ENCODE measurements around the gene APOC4.

The APOC4 gene

DNA sequence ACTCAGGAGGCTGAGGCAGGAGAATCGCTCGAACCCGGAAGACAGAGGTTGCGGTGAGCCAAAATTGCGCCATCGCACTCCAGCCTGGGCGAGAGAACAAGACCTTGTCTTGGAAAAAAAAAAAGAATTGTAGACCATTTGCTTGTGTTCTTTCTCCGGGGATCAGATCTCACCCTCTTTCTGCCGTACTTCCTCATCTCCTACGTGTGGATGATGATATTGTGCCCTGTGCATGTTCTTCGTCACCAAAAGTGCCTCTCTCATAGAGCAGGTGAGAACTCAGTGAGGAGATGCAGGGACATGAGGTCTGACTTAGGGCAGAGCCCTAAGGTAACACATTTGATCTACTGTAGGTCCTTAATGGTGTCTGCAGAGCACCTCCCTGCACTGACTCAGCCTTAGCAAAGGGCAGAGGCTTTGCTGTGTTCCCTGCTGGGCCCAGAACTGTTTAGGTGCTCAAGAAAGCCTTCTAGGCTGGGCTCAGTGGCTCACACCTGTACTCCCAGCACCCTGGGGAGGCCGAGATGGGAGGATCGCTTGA is 5.1 kb downstream of the APOC4 start:
- 88 to 90% methylated on average over 13 of the region's 13 CpGs for WGBS, 2 experiments
- no peaks in the 10 kb centered on the region for H3K4me1 ChIP-seq (ENCODE audit: control insufficient read depth, insufficient read depth, low read length)
- no peak overlapping the region for H3K27ac ChIP-seq (ENCODE audit: insufficient read depth, low read depth, low read length, poor library complexity, severe bottlenecking)
- H3K9me3 ChIP-seq (ENCODE audit: control insufficient read depth, low read length): no peaks in the 10 kb centered on the region
- no peaks in the 10 kb centered on the region for H3K36me3 ChIP-seq (ENCODE audit: control insufficient read depth, insufficient read depth, low read length)
- H3K4me3 ChIP-seq (ENCODE audit: insufficient read depth, low read depth, low read length): no peak overlapping the region
- no peaks in the 10 kb centered on the region for H3K27me3 ChIP-seq (ENCODE audit: control insufficient read depth, insufficient read depth, low read length, poor library complexity, severe bottlenecking)

DNA sequence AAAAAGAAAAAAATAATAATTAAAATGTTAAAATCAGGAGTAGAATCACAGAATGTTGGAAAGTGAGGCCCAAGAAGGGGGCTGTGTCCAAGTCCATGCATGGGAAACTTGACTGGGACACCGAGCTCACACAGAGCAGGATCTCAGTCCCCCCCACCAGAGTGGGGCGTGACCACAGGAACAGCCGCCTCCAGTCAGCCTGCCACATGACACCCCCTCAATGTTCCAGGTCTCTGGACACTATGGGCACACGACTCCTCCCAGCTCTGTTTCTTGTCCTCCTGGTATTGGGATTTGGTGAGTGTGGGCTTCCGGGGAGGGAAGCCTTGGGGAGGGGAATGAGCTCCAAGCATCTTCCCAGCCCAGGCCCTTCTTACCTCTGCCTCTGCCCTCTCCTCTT is 6.2 kb downstream of the APOC4 start:
- Histone ChIP-seq H3K27me3 (ENCODE audit: control insufficient read depth, insufficient read depth, low read length, poor library complexity, severe bottlenecking) (no peaks in the 10 kb centered on the region), H3K27ac (ENCODE audit: insufficient read depth, low read depth, low read length, poor library complexity, severe bottlenecking) (no peak overlapping the region), H3K4me1 (ENCODE audit: control insufficient read depth, insufficient read depth, low read length) (no peaks in the 10 kb centered on the region), H3K9me3 (ENCODE audit: control insufficient read depth, low read length) (no peaks in the 10 kb centered on the region), H3K36me3 (ENCODE audit: control insufficient read depth, insufficient read depth, low read length) (no peaks in the 10 kb centered on the region), H3K4me3 (ENCODE audit: insufficient read depth, low read depth, low read length) (no peak overlapping the region)
- 91 to 95% methylated on average over 5 of the region's 5 CpGs for WGBS, 2 experiments

DNA sequence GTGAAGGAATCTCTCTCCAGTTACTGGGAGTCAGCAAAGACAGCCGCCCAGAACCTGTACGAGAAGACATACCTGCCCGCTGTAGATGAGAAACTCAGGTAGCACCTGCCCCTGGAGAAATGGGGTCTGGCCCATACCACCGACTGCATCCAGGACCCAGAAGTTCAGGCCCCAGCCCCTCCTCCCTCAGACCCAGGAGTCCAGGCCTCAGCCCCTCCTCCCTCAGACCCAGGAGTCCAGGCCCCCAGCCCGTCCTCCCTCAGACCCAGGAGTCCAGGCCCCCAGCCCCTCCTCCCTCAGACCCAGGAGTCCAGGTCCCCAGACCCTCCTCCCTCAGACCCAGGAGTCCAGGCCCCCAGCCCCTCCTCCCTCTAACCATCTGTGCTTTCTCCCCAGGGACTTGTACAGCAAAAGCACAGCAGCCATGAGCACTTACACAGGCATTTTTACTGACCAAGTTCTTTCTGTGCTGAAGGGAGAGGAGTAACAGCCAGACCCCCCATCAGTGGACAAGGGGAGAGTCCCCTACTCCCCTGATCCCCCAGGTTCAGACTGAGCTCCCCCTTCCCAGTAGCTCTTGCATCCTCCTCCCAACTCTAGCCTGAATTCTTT is 6.8 kb downstream of the APOC4 start:
- Histone ChIP-seq H3K9me3 (ENCODE audit: control insufficient read depth, low read length) (no peaks in the 10 kb centered on the region), H3K4me3 (ENCODE audit: insufficient read depth, low read depth, low read length) (no peak overlapping the region), H3K4me1 (ENCODE audit: control insufficient read depth, insufficient read depth, low read length) (no peaks in the 10 kb centered on the region), H3K36me3 (ENCODE audit: control insufficient read depth, insufficient read depth, low read length) (no peaks in the 10 kb centered on the region), H3K27ac (ENCODE audit: insufficient read depth, low read depth, low read length, poor library complexity, severe bottlenecking) (no peak overlapping the region), H3K27me3 (ENCODE audit: control insufficient read depth, insufficient read depth, low read length, poor library complexity, severe bottlenecking) (no peaks in the 10 kb centered on the region)
- WGBS, 2 experiments: 93% methylated on average over 4 of the region's 5 CpGs

DNA sequence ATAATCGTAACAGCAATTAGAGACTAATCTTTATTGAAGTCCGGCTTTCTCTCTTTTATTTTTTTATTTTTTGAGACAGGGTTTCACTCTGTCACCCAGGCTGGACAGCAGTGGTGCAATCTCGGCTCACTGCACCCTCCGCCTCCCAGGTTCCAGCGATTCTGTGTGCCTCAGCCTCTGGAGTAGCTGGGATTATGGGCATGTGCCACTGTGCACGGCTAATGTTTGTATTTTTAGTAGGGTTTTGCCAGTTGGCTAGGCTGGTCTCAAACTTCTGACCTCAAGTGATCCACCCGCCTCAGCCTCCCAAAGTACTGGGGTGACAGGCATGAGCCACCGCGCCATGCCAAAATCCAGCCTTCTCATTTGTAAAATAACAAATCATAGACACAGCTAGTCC is 7.5 kb downstream of the APOC4 start:
- WGBS, 2 experiments: 77 to 82% methylated on average over 9 of the region's 9 CpGs
- Histone ChIP-seq H3K4me3 (ENCODE audit: insufficient read depth, low read depth, low read length) (no peak overlapping the region), H3K4me1 (ENCODE audit: control insufficient read depth, insufficient read depth, low read length) (no peaks in the 10 kb centered on the region), H3K27ac (ENCODE audit: insufficient read depth, low read depth, low read length, poor library complexity, severe bottlenecking) (no peak overlapping the region), H3K36me3 (ENCODE audit: control insufficient read depth, insufficient read depth, low read length) (no peaks in the 10 kb centered on the region), H3K27me3 (ENCODE audit: control insufficient read depth, insufficient read depth, low read length, poor library complexity, severe bottlenecking) (no peaks in the 10 kb centered on the region), H3K9me3 (ENCODE audit: control insufficient read depth, low read length) (no peaks in the 10 kb centered on the region)

DNA sequence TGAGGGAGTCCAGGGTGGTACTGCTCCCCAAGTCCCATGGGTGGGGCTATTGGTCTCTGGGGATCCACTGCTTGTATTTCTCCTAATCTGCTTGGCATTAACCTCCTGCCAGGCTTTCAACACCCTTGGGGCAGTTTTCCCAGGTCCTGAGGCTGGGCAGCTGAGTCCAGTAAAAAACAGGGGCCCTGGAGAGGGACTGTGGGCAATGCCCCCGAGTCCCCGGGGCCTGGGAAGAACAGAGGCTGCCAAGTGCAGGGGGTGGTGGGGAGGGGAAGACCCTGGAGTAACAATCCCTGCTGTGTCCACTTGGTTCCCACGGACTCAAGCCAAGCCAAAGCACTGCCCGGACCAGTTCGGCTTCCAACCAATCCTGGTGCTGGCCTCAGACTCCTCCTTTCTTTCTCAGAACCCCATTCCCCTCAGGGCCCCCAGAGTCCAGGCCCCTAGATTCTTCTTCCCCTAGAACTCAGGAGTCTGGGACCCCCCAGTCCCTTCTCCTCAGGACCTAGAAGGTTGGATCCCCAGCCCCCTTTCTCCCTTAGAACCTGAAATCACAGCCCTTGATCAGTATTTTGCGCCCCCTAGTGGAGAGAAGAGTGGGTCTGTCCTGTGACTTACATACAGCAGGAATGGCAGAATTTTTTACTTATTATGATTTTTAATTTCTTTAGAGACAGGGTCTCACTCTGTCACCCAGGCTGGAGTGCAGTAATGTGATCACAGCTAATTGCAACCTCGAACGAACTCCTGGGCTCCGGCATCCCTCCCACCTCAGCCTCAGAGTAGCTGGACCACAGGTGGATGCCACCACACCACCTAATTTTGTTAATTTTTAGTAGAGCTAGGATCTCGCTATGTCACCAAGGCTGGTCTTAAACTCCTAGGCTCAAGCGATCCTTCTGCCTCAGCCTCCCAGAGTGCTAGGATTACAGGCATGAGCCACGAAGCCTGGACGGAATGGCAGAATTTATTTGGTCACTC is 9.4 kb downstream of the APOC4 start:
- Histone ChIP-seq H3K9me3 (ENCODE audit: control insufficient read depth, low read length) (no peaks in the 10 kb centered on the region), H3K36me3 (ENCODE audit: control insufficient read depth, insufficient read depth, low read length) (no peaks in the 10 kb centered on the region), H3K4me3 (ENCODE audit: insufficient read depth, low read depth, low read length) (no peak overlapping the region), H3K27me3 (ENCODE audit: control insufficient read depth, insufficient read depth, low read length, poor library complexity, severe bottlenecking) (no peaks in the 10 kb centered on the region), H3K4me1 (ENCODE audit: control insufficient read depth, insufficient read depth, low read length) (peaks cover 8% of the 10 kb centered on the region), H3K27ac (ENCODE audit: insufficient read depth, low read depth, low read length, poor library complexity, severe bottlenecking) (no peak overlapping the region)
- WGBS, 2 experiments: 62 to 71% methylated on average over 12 to 13 of the region's 13 CpGs

DNA sequence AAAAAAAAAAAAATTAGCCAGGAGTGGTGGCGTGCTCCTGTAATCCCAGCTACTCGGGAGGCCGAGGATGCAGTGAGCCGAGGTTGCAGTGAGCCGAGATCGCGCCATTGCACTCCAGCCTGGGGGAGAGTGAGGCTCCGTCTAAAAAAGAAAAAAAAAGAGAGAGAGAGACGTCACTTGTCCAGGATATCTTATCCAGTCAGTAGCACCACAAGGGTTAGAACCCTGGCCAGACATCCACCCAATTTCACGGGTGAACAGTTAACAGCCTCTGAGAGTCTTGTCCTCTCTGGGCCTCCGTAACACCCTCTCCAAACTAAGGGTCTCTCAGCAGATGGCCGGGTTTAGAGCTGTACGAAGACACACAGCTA is 12.2 kb downstream of the APOC4 start:
- peaks cover 8% of the 10 kb centered on the region for H3K4me1 ChIP-seq (ENCODE audit: control insufficient read depth, insufficient read depth, low read length)
- peak overlapping the region; percentile 58 for H3K27ac ChIP-seq (ENCODE audit: insufficient read depth, low read depth, low read length, poor library complexity, severe bottlenecking)
- no peaks in the 10 kb centered on the region for H3K36me3 ChIP-seq (ENCODE audit: control insufficient read depth, insufficient read depth, low read length)
- 59 to 61% methylated on average over 13 of the region's 13 CpGs for WGBS, 2 experiments
- H3K27me3 ChIP-seq (ENCODE audit: control insufficient read depth, insufficient read depth, low read length, poor library complexity, severe bottlenecking): no peaks in the 10 kb centered on the region
- H3K9me3 ChIP-seq (ENCODE audit: control insufficient read depth, low read length): no peaks in the 10 kb centered on the region
- H3K4me3 ChIP-seq (ENCODE audit: insufficient read depth, low read depth, low read length): peak overlapping the region; percentile 93

DNA sequence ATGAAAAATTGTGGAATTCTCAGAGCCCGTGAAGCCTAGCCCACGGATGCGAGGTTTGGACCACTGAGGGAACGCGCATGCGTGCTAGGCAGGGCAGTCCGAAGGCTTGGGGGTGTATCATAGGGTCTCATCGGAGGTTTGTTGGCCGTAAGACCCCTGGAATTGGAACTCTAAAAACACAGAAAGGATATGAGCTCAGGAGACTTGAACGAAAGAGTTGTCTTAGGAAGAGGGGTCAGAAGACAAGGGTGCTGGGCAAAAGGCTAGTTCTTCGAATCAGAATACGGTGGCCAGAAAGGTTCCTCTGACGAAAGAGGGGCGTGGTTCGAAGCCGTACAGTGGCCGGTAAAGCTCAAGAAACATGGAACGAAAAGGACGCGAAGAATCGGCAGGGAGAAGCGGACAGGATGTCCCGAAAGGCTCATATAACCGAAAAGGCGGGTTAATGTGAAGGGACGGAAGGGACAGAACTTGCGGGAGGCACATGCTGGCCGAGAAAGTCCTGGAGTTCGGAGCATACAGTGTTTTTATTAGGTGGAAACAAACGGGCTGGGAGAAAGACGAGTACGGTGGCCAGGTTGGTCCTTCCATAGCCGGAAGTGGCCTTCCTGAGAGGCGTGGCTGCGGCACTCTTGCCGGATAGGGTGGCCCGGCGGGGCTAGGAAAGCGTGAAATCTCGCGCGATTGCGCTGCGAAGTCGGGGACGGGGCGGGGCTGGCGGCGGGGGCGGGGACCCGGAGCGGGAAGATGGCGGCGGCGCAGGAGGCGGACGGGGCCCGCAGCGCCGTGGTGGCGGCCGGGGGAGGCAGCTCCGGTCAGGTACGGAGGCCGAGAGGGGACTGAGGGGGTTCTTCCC is 12.8 kb downstream of the APOC4 start, which contains the start of gene CLPTM1:
Gene CLPTM1, plus strand, starts transcription at position 732 of the 856 bp plus-strand sequence. Its CDS starts 16 bp downstream, at position 748.
- Histone ChIP-seq H3K4me3 (ENCODE audit: insufficient read depth, low read depth, low read length) (peak within 1 kb of the TSS; percentile 93), H3K4me1 (ENCODE audit: control insufficient read depth, insufficient read depth, low read length) (peaks cover 8% of the 10 kb centered on the region)
- 1% methylated on average over 65 of the region's 65 CpGs for WGBS, 2 experiments

DNA sequence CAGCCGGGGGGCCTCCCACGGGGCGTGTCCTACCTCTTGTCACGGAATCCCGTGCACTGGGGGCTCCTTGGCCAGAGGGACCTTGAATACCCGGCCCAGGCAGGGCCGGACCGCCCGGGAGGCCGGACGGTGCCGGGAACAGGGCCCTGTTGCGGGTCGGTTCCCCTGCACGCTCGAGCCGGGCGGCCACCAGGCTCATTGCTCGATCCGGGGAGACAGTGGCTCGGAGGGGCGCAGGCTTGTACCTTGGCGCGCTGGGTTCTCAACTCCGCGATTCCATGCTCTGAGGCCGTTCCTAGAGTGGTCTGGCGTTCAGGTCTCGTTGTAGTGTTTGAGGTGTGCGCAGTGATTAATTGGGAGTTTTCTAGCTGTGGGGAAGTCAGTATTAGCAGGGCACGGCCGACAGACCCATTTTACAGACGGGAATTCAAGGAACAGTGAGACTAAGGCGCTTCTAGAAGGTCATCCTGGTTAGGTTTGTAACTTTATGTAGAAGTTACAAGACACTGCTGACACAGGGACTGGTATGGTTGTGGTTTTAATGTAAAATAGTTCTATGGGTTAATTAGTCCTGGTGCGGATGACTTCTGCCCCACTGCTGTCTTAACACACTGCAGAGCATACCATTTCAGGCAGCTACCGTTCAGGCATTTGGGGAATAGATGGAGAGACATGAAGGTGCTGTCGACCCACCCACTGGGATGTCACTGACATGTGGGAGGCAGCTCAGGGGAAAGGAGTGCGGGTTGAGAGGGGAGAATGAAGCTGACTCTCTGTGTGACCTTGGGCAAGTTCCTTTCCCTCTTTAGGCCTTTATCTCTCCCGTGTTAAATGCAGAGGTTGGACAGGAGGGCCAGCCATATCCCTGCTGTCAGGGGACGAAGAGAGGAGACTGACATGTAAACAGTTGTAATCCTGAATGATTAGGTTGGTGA is 13.7 kb downstream of the APOC4 start:
- Histone ChIP-seq H3K4me1 (ENCODE audit: control insufficient read depth, insufficient read depth, low read length) (peaks cover 8% of the 10 kb centered on the region), H3K27ac (ENCODE audit: insufficient read depth, low read depth, low read length, poor library complexity, severe bottlenecking) (peak overlapping the region; percentile 44), H3K36me3 (ENCODE audit: control insufficient read depth, insufficient read depth, low read length) (no peaks in the 10 kb centered on the region), H3K27me3 (ENCODE audit: control insufficient read depth, insufficient read depth, low read length, poor library complexity, severe bottlenecking) (no peaks in the 10 kb centered on the region), H3K4me3 (ENCODE audit: insufficient read depth, low read depth, low read length) (peak overlapping the region; percentile 93), H3K9me3 (ENCODE audit: control insufficient read depth, low read length) (no peaks in the 10 kb centered on the region)
- WGBS, 2 experiments: 8% methylated on average over 40 of the region's 40 CpGs

More for the DNA sequence above, 12.8 kb downstream of the APOC4 start, which contains the start of gene CLPTM1:
- Histone ChIP-seq H3K36me3 (ENCODE audit: control insufficient read depth, insufficient read depth, low read length) (no peaks in the 10 kb centered on the region), H3K27ac (ENCODE audit: insufficient read depth, low read depth, low read length, poor library complexity, severe bottlenecking) (peak within 1 kb of the TSS; percentile 58), H3K27me3 (ENCODE audit: control insufficient read depth, insufficient read depth, low read length, poor library complexity, severe bottlenecking) (no peaks in the 10 kb centered on the region), H3K9me3 (ENCODE audit: control insufficient read depth, low read length) (no peaks in the 10 kb centered on the region)

DNA sequence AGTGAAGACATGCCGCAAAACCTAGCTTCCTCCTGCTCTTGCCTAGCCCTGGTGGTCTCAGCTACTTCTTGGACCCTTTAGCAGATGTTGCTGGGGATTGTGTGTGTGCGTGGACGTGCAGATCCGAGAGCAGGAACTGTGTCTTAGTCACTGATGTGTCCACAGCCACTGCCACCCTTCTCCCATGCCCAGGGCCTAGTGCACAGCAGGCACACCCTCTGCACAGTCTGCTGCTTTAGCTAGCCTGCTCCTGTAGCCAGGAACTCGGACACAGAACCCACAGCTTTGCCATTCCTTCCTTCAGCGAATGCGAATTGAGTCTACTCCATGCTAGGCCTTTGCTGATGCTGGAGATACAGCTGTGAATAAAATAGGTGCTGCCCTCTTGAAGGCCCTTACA is 15.5 kb downstream of the APOC4 start:
- Histone ChIP-seq H3K4me1 (ENCODE audit: control insufficient read depth, insufficient read depth, low read length) (peaks cover 8% of the 10 kb centered on the region), H3K4me3 (ENCODE audit: insufficient read depth, low read depth, low read length) (no peak overlapping the region), H3K36me3 (ENCODE audit: control insufficient read depth, insufficient read depth, low read length) (no peaks in the 10 kb centered on the region), H3K27me3 (ENCODE audit: control insufficient read depth, insufficient read depth, low read length, poor library complexity, severe bottlenecking) (no peaks in the 10 kb centered on the region), H3K27ac (ENCODE audit: insufficient read depth, low read depth, low read length, poor library complexity, severe bottlenecking) (no peak overlapping the region), H3K9me3 (ENCODE audit: control insufficient read depth, low read length) (no peaks in the 10 kb centered on the region)
- 95% methylated on average over 7 of the region's 7 CpGs for WGBS, 2 experiments

Measured in ectodermal cell (in vitro differentiated cells).